OCI-LY3 (cell line): Measurements from ENCODE around the gene IFITM1.

Experiments
- H2AFZ ChIP-seq: fragments of 200-600, 300-600 bp; shearing (Covaris generic); 2 replicates; pipeline ENCODE4 v1.6.0; 2014; ENCODE audit warnings: antibody characterized with exemption, low read depth, low read length
- H3K27ac ChIP-seq: fragments of 200-600, 300-600 bp; sonication (generic); 2 replicates; pipeline ENCODE4 v1.5.1; 2014; ENCODE audit warnings: mild to moderate bottlenecking, low read length, moderate library complexity, mixed read lengths
- H3K27me3 ChIP-seq: fragments of 200-600, 300-600 bp; sonication (generic); 2 replicates; pipeline ENCODE4 v1.6.1; 2014; ENCODE audit warnings: low read depth, low read length, mixed read lengths
- H3K36me3 ChIP-seq: fragments of 200-600, 300-600 bp; sonication (generic); replicated peaks from 2 replicates; pipeline ENCODE3; 2014; ENCODE audit warnings: low read depth, low read length, mixed read lengths
- H3K4me1 ChIP-seq: fragments of 300-600, 200-600 bp; sonication (generic); 2 replicates; pipeline ENCODE4 v1.6.1; 2014; ENCODE audit warnings: low read length, mixed read lengths
- H3K4me2 ChIP-seq: fragments of 200-600, 300-600 bp; sonication (generic); 2 replicates; pipeline ENCODE4 v1.6.1; 2014; ENCODE audit warnings: low read length, mixed read lengths
- H3K4me3 ChIP-seq: fragments of 300-600, 200-600 bp; sonication (generic); 2 replicates; pipeline ENCODE4 v1.5.1; 2014; ENCODE audit warnings: antibody characterized with exemption, mild to moderate bottlenecking, low read length, moderate library complexity
- H3K79me2 ChIP-seq: fragments of 300-600, 200-600 bp; shearing (Covaris generic); 2 replicates; pipeline ENCODE4 v1.6.1; 2014; ENCODE audit warnings: mild to moderate bottlenecking, low read length, mixed read lengths
- H3K9ac ChIP-seq: fragments of 300-600, 200-600 bp; shearing (Covaris generic); 2 replicates; pipeline ENCODE4 v1.6.0; 2014; ENCODE audit warnings: mild to moderate bottlenecking, low read length, moderate library complexity
- H3K9me3 ChIP-seq: fragments of 200-600, 300-600 bp; shearing (Covaris generic); 2 replicates; pipeline ENCODE4 v1.6.1; 2014; ENCODE audit warnings: low read length, mixed read lengths; ENCODE audit not compliant: insufficient read depth
- H4K20me1 ChIP-seq: fragments of 200-600, 300-600 bp; sonication (generic); 2 replicates; pipeline ENCODE4 v1.6.1; 2016; ENCODE audit warnings: low read length, mixed read lengths; ENCODE audit not compliant: insufficient read depth
- EZH2phosphoT487 ChIP-seq: fragments of 200-600 bp; shearing (Covaris generic); IDR thresholded peaks from 2 replicates; pipeline ENCODE4 v1.6.1; 2018; ENCODE audit warnings: antibody characterized with exemption, mixed run types, low read depth
- TF ChIP-seq, protein P1 (sequence below): fragments of 200-600, 300-600 bp; sonication (generic); IDR thresholded peaks from 2 replicates; pipeline ENCODE4 v1.5.1; 2014; ENCODE audit warnings: antibody characterized with exemption, low read length, low read depth

Gene IFITM1

GRCh38 chr11:297586-298405, 16.0 kb upstream of the IFITM1 start:
- no peak overlapping the region for H3K4me3 ChIP-seq
- peaks cover 5% of the 10 kb centered on the region for H3K4me1 ChIP-seq
- no peak overlapping the region for H3K27ac ChIP-seq

DNA sequence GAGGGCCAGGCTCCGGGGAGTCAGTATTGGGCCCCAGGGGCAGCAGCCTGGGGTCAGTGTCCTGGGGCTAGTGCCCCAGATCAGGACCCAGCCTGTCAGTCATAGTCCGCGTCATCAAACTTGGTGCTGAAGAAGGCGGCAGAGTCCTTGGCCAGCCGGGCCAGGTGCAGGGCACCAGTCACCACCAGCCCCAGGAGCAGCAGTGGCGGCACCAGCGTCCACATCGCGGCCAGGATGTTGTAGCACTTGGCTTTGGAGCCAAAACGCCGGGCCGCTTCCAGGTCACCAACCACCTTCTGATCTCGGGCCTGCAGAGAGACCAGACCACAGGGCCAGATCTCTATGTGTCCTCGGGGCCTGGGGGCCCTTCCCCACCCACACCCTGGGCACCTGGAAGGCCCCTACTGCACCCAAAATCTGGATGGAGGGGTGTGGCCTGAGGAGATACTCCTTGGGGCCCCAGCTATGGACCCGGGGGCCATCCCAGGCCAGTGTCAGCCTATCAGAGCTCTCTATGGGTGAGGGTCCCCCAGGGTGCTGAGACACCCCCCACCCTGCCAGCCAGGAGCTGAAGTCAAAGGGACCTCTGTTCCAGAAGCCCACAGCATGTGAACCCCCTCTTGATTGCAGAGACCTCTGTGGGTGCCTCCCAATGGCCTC, 15.3 kb upstream of the IFITM1 start:
- Histone ChIP-seq H2AFZ (no peak overlapping the region), H3K4me2 (no peak overlapping the region), H3K27me3 (peaks cover 5% of the 10 kb centered on the region; the same call in 1 of the 2 replicates), H3K9ac (no peak overlapping the region), H4K20me1 (no peaks in the 10 kb centered on the region), H3K4me1 (peaks cover 12% of the 10 kb centered on the region), H3K79me2 (no peaks in the 10 kb centered on the region), H3K27ac (no peak overlapping the region), H3K36me3 (peaks cover 5% of the 10 kb centered on the region), H3K9me3 (no peaks in the 10 kb centered on the region), H3K4me3 (no peak overlapping the region)
- TF ChIP-seq, protein P1, sequence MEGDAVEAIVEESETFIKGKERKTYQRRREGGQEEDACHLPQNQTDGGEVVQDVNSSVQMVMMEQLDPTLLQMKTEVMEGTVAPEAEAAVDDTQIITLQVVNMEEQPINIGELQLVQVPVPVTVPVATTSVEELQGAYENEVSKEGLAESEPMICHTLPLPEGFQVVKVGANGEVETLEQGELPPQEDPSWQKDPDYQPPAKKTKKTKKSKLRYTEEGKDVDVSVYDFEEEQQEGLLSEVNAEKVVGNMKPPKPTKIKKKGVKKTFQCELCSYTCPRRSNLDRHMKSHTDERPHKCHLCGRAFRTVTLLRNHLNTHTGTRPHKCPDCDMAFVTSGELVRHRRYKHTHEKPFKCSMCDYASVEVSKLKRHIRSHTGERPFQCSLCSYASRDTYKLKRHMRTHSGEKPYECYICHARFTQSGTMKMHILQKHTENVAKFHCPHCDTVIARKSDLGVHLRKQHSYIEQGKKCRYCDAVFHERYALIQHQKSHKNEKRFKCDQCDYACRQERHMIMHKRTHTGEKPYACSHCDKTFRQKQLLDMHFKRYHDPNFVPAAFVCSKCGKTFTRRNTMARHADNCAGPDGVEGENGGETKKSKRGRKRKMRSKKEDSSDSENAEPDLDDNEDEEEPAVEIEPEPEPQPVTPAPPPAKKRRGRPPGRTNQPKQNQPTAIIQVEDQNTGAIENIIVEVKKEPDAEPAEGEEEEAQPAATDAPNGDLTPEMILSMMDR = no peak
- TF ChIP-seq EZH2phosphoT487 = no peak

More at GRCh38 chr11:297586-298405, 16.0 kb upstream of the IFITM1 start:
- Histone ChIP-seq H2AFZ (no peak overlapping the region), H3K79me2 (no peaks in the 10 kb centered on the region), H3K27me3 (peaks cover 5% of the 10 kb centered on the region; the same call in 1 of the 2 replicates), H3K36me3 (peaks cover 7% of the 10 kb centered on the region), H3K9me3 (no peaks in the 10 kb centered on the region), H3K9ac (no peak overlapping the region), H4K20me1 (no peaks in the 10 kb centered on the region), H3K4me2 (no peak overlapping the region)
- TF ChIP-seq EZH2phosphoT487 = no peak
- TF ChIP-seq, protein P1 = no peak

DNA sequence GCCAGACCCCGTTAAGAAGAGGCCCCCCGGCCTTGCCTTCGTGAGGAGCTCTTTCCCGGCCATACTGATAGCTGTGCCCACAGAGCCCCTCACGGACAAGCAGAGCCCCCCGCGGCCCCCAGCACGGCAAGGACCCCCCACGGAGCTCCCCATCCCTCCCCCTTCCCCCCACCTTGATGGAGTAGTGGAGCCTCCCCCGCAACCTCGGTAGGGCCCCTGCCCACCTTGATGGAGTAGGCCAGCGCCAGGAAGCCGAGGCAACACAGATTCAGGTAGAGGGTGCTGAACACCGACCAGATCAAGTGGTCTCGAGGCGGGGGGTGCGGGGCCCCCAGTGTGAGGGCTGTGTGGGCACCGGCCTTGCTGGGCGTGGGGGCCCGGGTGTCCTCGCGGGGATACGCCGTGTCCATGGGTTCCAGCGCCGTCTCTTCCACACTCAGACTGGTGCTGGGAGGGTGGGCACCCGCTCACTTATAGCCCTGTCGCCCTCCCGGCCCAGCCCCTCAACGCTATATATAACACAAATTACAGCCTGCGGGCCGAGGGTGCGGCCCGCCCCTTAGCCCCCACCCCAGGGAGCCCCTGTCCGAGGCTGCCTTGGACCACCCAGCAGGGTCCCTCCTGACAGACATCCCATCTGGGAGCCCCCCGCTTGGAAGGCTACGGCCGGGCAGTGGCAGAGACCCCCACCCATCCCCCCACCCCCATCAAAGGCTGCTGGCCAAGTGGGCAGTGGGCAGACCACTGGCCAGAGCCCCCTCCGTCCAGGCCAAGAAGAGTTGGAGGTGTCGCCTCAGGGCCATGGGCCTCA, 14.6 kb upstream of the IFITM1 start, which contains the start of gene IFITM5:
Gene IFITM5, minus strand, starts transcription at position 446 of the 811 bp plus-strand sequence. Its CDS starts 36 bp downstream, at position 410.
- H4K20me1 ChIP-seq = no peaks in the 10 kb centered on the region
- no peak within 1 kb of the TSS for H3K4me2 ChIP-seq
- TF ChIP-seq, protein P1 = no peak
- no peak for TF ChIP-seq EZH2phosphoT487
- H3K9ac ChIP-seq = no peak within 1 kb of the TSS
- peaks cover 5% of the 10 kb centered on the region; the same call in 1 of the 2 replicates for H3K27me3 ChIP-seq
- H2AFZ ChIP-seq = no peak within 1 kb of the TSS
- peaks cover 17% of the 10 kb centered on the region for H3K4me1 ChIP-seq
- no peaks in the 10 kb centered on the region for H3K36me3 ChIP-seq
- no peaks in the 10 kb centered on the region for H3K79me2 ChIP-seq
- no peak within 1 kb of the TSS for H3K27ac ChIP-seq
- no peak within 1 kb of the TSS for H3K4me3 ChIP-seq
- no peaks in the 10 kb centered on the region for H3K9me3 ChIP-seq
